A549 treated with dexamethasone at 1 μM for 4 hours (cell line): ENCODE results near the gene RELA. TPM values are rescaled to one million over a fixed set of nuclear protein-coding genes. Genes with fewer than 3 reads are reported as not detected.

ENCODE experiments used
- total RNA-seq: library from RNA; stranded (reverse); fragments of 200-300 nt; extraction: Qiagen RNA extraction; gene quantifications from 5 replicates; pipeline ENCODE4 v1.2.3, GENCODE V29; 2022

The RELA gene
- total RNA-seq = 58.7 to 77.6 TPM (median 77.2 TPM) in 5 replicates

DNA sequence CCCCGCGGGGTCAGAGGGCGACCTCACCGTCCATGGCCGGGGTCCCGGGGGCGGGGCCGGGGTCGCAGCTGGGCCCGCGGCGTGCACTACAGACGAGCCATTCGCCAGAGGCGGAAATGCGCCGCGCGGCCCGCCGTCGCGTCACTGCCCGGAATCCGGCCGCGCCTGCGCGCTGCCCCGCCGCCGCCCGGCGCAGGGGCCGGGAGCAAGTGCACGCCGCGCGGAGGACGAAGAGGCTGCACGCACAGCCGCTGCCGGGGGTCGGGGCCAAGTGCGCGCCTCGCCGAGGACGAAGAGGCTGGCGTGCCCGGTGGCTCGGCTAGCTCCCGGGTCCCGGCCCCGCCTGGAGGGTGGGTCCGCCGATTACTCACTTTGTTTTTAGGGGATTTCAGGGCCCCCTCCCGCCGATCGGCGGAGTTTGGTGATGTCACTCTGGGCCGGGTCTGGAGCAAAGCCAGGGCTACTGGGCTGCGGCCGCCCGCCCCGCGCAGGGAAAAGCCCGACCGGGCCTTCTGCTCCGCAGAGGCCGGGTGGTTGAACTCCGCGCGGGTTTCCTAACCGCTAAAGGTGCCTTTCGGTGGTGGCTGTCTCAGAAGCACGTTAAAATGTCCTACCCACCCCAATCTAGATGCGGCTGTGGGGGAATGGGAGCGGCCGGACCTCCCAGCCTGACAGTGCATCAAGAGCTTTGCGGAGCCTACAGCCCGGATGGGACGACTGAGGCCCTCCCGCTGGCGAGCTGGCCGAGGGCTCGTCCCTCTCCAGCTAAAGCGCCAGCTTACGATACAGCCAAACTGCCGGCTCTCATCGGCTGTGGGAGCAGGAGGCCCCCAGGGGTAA lies at the start of gene RELA:
TSS of gene RELA (minus strand) at position 118 of the 840 bp plus-strand sequence. CDS start at position 34, 84 bp downstream.

GRCh38 chr11:65711785-65712632 lies 49.3 kb upstream of the RELA start, which contains the start of gene KAT5:
Gene KAT5, plus strand, starts transcription at chr11:65712252. Its CDS starts 16 bp downstream, at chr11:65712268.

GRCh38 chr11:65637794-65638419 lies 24.8 kb downstream of the RELA start, which contains the start of gene SIPA1:
Gene SIPA1, plus strand, starts transcription at chr11:65638101. Its CDS starts 2,821 bp downstream, at chr11:65640922.

GRCh38 chr11:65615229-65615949 lies 47.3 kb downstream of the RELA start, which contains the start of gene PCNX3:
Gene PCNX3, plus strand, starts transcription at chr11:65615776. Its CDS starts 536 bp downstream, at chr11:65616312.

Other genes with a start within 250 kb of the RELA start
- 91.2 to 211 TPM (median 154 TPM) in 5 replicates for gene NEAT1, start 240.1 kb downstream of the RELA start, total RNA-seq
- 47.0 to 89.3 TPM (median 68.8 TPM) in 5 replicates for gene MALAT1, start 163.9 kb downstream of the RELA start, total RNA-seq
- gene SCYL1, start 137.8 kb downstream of the RELA start, total RNA-seq = 42.4 to 62.3 TPM (median 60.2 TPM) in 5 replicates
- gene LTBP3, start 104.6 kb downstream of the RELA start, total RNA-seq = 67.3 to 123 TPM (median 91.4 TPM) in 5 replicates
- gene ZNRD2, start 92.4 kb downstream of the RELA start, total RNA-seq = 67.2 to 80.5 TPM (median 71.2 TPM) in 5 replicates
- 24.8 to 42.2 TPM (median 34.4 TPM) in 5 replicates for gene FAM89B, start 90.4 kb downstream of the RELA start, total RNA-seq
- 20.8 to 32.9 TPM (median 28.8 TPM) in 5 replicates for gene EHBP1L1, start 86.9 kb downstream of the RELA start, total RNA-seq
- gene KCNK7, start 67.1 kb downstream of the RELA start, total RNA-seq = 0.21 to 0.59 TPM (median 0.45 TPM) in 5 replicates
- 39.9 to 50.8 TPM (median 46.4 TPM) in 5 replicates for gene MAP3K11, start 48.7 kb downstream of the RELA start, total RNA-seq
- gene PCNX3, start 47.1 kb downstream of the RELA start, total RNA-seq = 22.5 to 37.8 TPM (median 36.0 TPM) in 5 replicates
- gene SIPA1, start 24.8 kb downstream of the RELA start, total RNA-seq = 9.4 to 16.4 TPM (median 15.6 TPM) in 5 replicates
- gene KAT5, start 49.3 kb upstream of the RELA start, total RNA-seq = 43.0 to 54.7 TPM (median 52.9 TPM) in 5 replicates
- 22.8 to 46.0 TPM (median 44.1 TPM) in 5 replicates for gene RNASEH2C, start 57.9 kb upstream of the RELA start, total RNA-seq
- 7.5 to 12.1 TPM (median 10.0 TPM) in 5 replicates for gene AP5B1, start 118.1 kb upstream of the RELA start, total RNA-seq
- 0.05 to 0.12 TPM (median 0.08 TPM) in 5 replicates for gene OVOL1, start 124.1 kb upstream of the RELA start, total RNA-seq
- 0.03 to 0.08 TPM (median 0.04 TPM) in 3 of 5 replicates, not detected in the others for gene SNX32, start 171.0 kb upstream of the RELA start, total RNA-seq
- 2,038 to 2,379 TPM (median 2,208 TPM) in 5 replicates for gene CFL1, start 195.3 kb upstream of the RELA start, total RNA-seq
- 22.6 to 34.8 TPM (median 32.1 TPM) in 5 replicates for gene MUS81, start 197.5 kb upstream of the RELA start, total RNA-seq
- 0.21 to 1.0 TPM (median 0.78 TPM) in 5 replicates for gene EFEMP2, start 209.9 kb upstream of the RELA start, total RNA-seq
- gene CTSW, start 216.9 kb upstream of the RELA start, total RNA-seq = 0.07 to 0.15 TPM in 2 of 5 replicates, not detected in the others
- gene FIBP, start 225.6 kb upstream of the RELA start, total RNA-seq = 68.8 to 91.4 TPM (median 86.2 TPM) in 5 replicates
- gene CCDC85B, start 227.8 kb upstream of the RELA start, total RNA-seq = 20.6 to 40.4 TPM (median 35.5 TPM) in 5 replicates
- gene FOSL1, start 237.5 kb upstream of the RELA start, total RNA-seq = 101 to 162 TPM (median 128 TPM) in 5 replicates